ENCODE results near the gene GHR. TPM values are rescaled to one million over a fixed set of nuclear protein-coding genes. Genes with fewer than 3 reads are reported as not detected.

GHR gene
- total and polyA plus RNA-seq, 2 of the 8 experiments (the other 6 are each of a cell fraction or from before 2014, with no cell fraction given), result 0.15 to 0.19 TPM

DNA sequence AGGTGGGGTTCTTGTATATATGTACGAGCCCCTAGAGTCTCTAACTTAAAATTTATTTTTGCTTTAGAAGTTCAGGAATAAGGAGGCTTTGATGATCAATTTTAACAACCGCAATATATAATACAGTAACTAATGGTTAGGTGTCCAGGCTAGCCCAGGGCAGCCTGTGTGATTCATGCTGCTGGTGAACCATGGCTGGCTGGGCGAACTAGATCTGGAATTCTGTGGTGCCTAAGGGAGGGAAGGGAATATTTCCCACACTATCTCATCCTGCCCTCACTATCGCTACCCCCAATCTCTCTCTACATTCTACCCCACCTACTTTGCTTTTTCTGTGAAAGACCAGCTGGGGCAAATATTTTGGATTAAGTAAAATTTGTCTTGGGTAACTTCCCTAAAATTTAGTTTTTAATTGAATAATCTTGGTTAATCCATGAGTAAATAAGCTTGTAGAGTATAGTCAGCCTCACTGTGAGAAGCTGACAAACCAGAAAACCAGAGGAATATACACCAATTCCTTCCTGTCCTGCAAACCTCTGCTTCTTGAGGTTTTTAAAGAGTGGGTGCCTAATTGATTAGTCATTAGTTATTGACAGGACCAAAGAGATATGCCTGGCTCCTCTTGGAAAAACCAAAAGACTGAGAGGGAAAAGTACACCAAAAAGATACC, 218.2 kb downstream of the GHR start (continued):
- no peak for TF ChIP-seq FOSL1 (IDR thresholded peaks at IDR 0.05; ENCODE audit: insufficient read depth, low read depth, low read length)
- no peak for TF ChIP-seq MAFK (IDR thresholded peaks at IDR 0.05; ENCODE audit: low read depth, low read length)

Data from H1 (cell line).